Measurements from ENCODE around the gene PABPN1L. TPM values are rescaled to one million over a fixed set of nuclear protein-coding genes. Genes with fewer than 3 reads are reported as not detected.

The PABPN1L gene
- total and polyA plus RNA-seq, 2 of the 8 experiments (the other 6 are each of a cell fraction or from before 2014, with no cell fraction given) = not detected

DNA sequence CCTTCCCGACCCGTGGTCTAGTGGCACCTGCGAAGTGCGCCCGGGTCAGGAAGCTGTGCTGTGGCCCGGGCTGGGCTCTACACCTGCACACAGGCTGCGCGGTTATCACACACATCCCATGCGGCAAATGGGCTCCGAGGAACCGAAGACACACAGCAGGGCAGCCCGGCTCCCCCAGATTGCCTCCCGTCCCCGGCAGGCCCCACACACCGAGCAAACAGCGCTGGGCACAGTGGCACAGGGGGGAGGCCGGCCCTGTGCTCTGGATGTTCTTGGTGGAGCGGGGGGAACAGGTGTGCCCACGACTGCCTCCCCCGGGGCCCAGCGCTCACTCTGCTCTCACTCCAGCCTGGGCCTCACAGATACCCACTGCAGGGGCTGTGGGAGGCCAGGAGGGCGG, 28.9 kb upstream of the PABPN1L start:
- no peak overlapping the region for H3K4me3 ChIP-seq (ENCODE audit: extremely low read depth in 1 of 4, insufficient read depth in 2 of 4, low read depth in 3 of 4, low read length in 4 of 4)
- H4K5ac ChIP-seq (ENCODE audit: insufficient read length, low read depth, low read length) = no peak overlapping the region
- no peaks in the 10 kb centered on the region for H3K79me2 ChIP-seq (ENCODE audit: control insufficient read depth in 1 of 2, insufficient read depth in 2 of 2, low read length in 2 of 2)
- H4K91ac ChIP-seq (replicated peaks; ENCODE audit: insufficient read length, low read length) = no peak overlapping the region
- no peaks in the 10 kb centered on the region for H3K36me3 ChIP-seq (ENCODE audit: control insufficient read depth in 2 of 4, insufficient read depth in 4 of 4, low read length in 3 of 4)
- no peak overlapping the region for H3K27ac ChIP-seq (ENCODE audit: low read depth, low read length)
- H2BK12ac ChIP-seq (ENCODE audit: low read depth, low read length) = no peak overlapping the region
- H3K23me2 ChIP-seq (ENCODE audit: low read depth, low read length) = no peaks in the 10 kb centered on the region
- ChIA-PET POLR2A (ENCODE audit: partially characterized antibody) (no interaction called here), CTCF (ENCODE audit: partially characterized antibody) (interaction anchor here (1.4 kb wide), 1 partner anchor 38 kb away, joined by 4 read pairs; the partner anchor contains the start of genes GALNS and TRAPPC2L)
- FAIRE-seq = no peak
- no peak overlapping the region for H3K14ac ChIP-seq (ENCODE audit: insufficient read length)
- H2AK5ac ChIP-seq (ENCODE audit: low read depth, low read length) = no peak overlapping the region
- no peaks in the 10 kb centered on the region for H3K4me1 ChIP-seq (replicated peaks in 1 of 4; ENCODE audit: control insufficient read depth in 3 of 4, insufficient read depth in 4 of 4, low read length in 3 of 4)
- no peak overlapping the region for H2AFZ ChIP-seq (ENCODE audit: low read length)
- no peaks in the 10 kb centered on the region for H4K20me1 ChIP-seq (replicated peaks in 1 of 2; ENCODE audit: control insufficient read depth in 1 of 2, insufficient read depth in 2 of 2, low read length in 2 of 2)
- no peak overlapping the region for H2BK15ac ChIP-seq (ENCODE audit: low read length)
- H3K4me2 ChIP-seq (ENCODE audit: insufficient read depth in 1 of 2, low read depth in 2 of 2, low read length in 2 of 2) = no peak overlapping the region
- no peak overlapping the region for H3K9ac ChIP-seq (replicated peaks in 1 of 4; ENCODE audit: extremely low read depth in 1 of 4, low read depth in 3 of 4, low read length in 3 of 4)
- H3K9me3 ChIP-seq (ENCODE audit: insufficient read depth in 2 of 2, low read depth in 1 of 2, low read length in 1 of 2) = no peaks in the 10 kb centered on the region
- no peak overlapping the region for H3K56ac ChIP-seq (replicated peaks; ENCODE audit: insufficient read length, low read depth, low read length)
- no peak for DNase-seq (ENCODE audit: low read depth in 1 of 2, low spot score in 2 of 2)
- H3K4ac ChIP-seq (replicated peaks; ENCODE audit: insufficient read length, low read depth, low read length) = no peak overlapping the region
- H4K8ac ChIP-seq (ENCODE audit: extremely low read depth, insufficient read depth, low read length) = no peak overlapping the region
- H3K27me3 ChIP-seq (replicated peaks in 1 of 4; ENCODE audit: control insufficient read depth in 3 of 4, extremely low read depth in 1 of 4, insufficient read depth in 3 of 4, low read length in 3 of 4) = no peaks in the 10 kb centered on the region
- H3K79me1 ChIP-seq (ENCODE audit: low read depth, low read length) = no peaks in the 10 kb centered on the region
- TF ChIP-seq FOSL1 (IDR thresholded peaks at IDR 0.05; ENCODE audit: insufficient read depth, low read depth, low read length) (no peak), RXRA (IDR thresholded peaks at IDR 0.05; ENCODE audit: insufficient read depth, low read depth, low read length) (no peak), TAF7 (optimal IDR thresholded peaks at IDR 0.05; ENCODE audit: borderline replicate concordance, low read depth, low read length) (no peak), SRF (IDR thresholded peaks at IDR 0.05; ENCODE audit: low read depth, low read length) (no peak), SIN3A (conservative IDR thresholded peaks at IDR 0.05 in 1 of 2, IDR thresholded peaks at IDR 0.05 in 1 of 2; ENCODE audit: low read depth in 1 of 2, low read length in 2 of 2) (no peak), GTF2F1 (IDR thresholded peaks at IDR 0.05; ENCODE audit: borderline replicate concordance, low read depth, low read length) (no peak), SP2 (IDR thresholded peaks at IDR 0.05; ENCODE audit: low read length) (no peak), EP300 (IDR thresholded peaks at IDR 0.05; ENCODE audit: borderline replicate concordance in 1 of 2, low read depth in 2 of 2, low read length in 2 of 2) (no peak), KDM5A (IDR thresholded peaks at IDR 0.05; ENCODE audit: low read length) (no peak)
- TF ChIP-seq, protein P1, sequence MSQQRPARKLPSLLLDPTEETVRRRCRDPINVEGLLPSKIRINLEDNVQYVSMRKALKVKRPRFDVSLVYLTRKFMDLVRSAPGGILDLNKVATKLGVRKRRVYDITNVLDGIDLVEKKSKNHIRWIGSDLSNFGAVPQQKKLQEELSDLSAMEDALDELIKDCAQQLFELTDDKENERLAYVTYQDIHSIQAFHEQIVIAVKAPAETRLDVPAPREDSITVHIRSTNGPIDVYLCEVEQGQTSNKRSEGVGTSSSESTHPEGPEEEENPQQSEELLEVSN (IDR thresholded peaks at IDR 0.05) = no peak
- 92% methylated on average over 22 of the region's 22 CpGs; no CpG with 5 or more reads in 1 of the 2 experiments for WGBS, 2 experiments (ENCODE audit: extremely low coverage in 1 of 2, insufficient coverage in 1 of 2, insufficient read length in 1 of 2, insufficient replicate concordance in 2 of 2, low coverage in 1 of 2, low lambda C conversion rate in 2 of 2, missing lambda C conversion rate in 1 of 2)
- no peak overlapping the region for H3K23ac ChIP-seq (ENCODE audit: insufficient read length)
- H2BK120ac ChIP-seq (replicated peaks; ENCODE audit: low read depth, low read length) = no peak overlapping the region
- no peak overlapping the region for H2BK20ac ChIP-seq (ENCODE audit: low read length)
- H3K18ac ChIP-seq (ENCODE audit: extremely low read depth, low read length) = no peak overlapping the region
- no peak overlapping the region for H2BK5ac ChIP-seq (ENCODE audit: low read depth, low read length)

Data from H1 (cell line).